Tibial artery (tissue), 4 donors: ENCODE results near the gene LTBP3.

Experiments used
- DNase-seq, 2 donors: peaks; one replicate each; pipeline ENCODE4 v3.0.0-alpha.2; 2019
- H3K27ac ChIP-seq, 2 donors: fragments of 200-600 bp; sonication (generic) in 1 of 2; 1 replicate in 1 of 2; 2 replicates in 1 of 2; pipeline ENCODE4 v1.5.1; 2018 to 2019; ENCODE audit warnings: mild to moderate bottlenecking in 1 of 2
- H3K27me3 ChIP-seq, 2 donors: fragments of 200-600 bp; sonication (generic) in 1 of 2; one replicate each; pipeline versions ENCODE4 v1.5.1 to v1.6.0; 2016 to 2019
- H3K36me3 ChIP-seq, 3 donors: fragments of 200-600 bp; sonication (generic) in 2 of 3; one replicate each; pipeline ENCODE4 v1.5.1; 2016 to 2019; ENCODE audit warnings: mild to moderate bottlenecking in 2 of 3
- H3K4me1 ChIP-seq, 4 donors: fragments of 200-600 bp; sonication (generic) in 2 of 4; 1 replicate in 3 of 4; 2 replicates in 1 of 4; pipeline ENCODE4 v1.5.1; 2016 to 2019
- H3K4me3 ChIP-seq, 2 donors: fragments of 200-600 bp; sonication (generic) in 1 of 2; 1 replicate in 1 of 2; 2 replicates in 1 of 2; pipeline ENCODE4 v1.5.1; 2018 to 2019; ENCODE audit warnings: mild to moderate bottlenecking in 2 of 2
- H3K9me3 ChIP-seq, 3 donors: fragments of 200-600 bp; sonication (generic) in 1 of 3; one replicate each; pipeline ENCODE4 v1.5.1; 2016 to 2019
- CTCF ChIP-seq, 2 experiments: fragments of 200-600 bp in 1 of 2; fragments of 450-650 bp in 1 of 2; IDR thresholded peaks; one replicate each; pipeline ENCODE4 v1.5.1; 2017 to 2019; ENCODE audit warnings: antibody characterized with exemption in 2 of 2, mild to moderate bottlenecking in 1 of 2, moderate library complexity in 1 of 2
- intact Hi-C: fragments of 100-400 bp; cut with DNase I; formaldehyde crosslinking; loops from one replicate; pipeline ENCODE4 v1.15.0; 2023; ENCODE audit warnings: low total_unique reads

Gene LTBP3

DNA sequence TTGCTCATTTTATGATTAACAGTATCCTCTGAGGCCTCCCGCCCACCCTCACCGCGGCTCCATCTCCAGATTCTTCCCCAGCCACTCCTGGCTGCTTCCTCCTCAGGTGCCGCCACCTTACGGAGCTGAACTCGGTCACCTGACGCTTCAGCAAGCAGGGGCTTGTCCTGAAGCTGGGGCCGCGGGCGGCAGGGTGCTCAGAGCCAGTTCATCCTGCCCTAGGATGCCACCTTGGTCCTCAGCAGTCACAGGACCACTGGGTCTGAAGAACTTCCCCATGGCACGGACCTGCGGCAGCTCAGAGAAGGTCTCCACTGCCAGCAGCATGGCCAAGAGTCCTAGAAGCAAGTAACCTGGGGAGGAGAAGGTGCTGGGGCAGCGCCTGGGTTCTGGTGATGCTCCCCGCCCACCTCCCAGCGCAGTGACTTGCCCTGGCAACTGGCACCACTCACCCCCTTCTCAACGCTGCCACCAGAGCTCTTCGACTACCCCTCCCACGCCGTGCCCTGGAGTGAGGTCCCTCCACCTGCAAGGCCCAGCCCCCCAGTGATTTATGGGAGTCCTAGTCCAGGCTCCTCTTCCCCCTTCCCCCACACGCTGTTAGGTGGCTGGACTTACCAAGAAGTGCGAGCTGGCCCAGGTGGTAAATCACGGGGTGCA is 34.8 kb upstream of the LTBP3 start:
- peaks cover 37 to 66% (median 51%) of the 10 kb centered on the region in 3 donors for H3K36me3 ChIP-seq
- peaks cover 0 to 30% (median 21%) of the 10 kb centered on the region in 4 donors for H3K4me1 ChIP-seq
- H3K27me3 ChIP-seq: no peaks in the 10 kb centered on the region
- TF ChIP-seq CTCF (IDR thresholded peaks at IDR 0.05): no peak
- peak overlapping the region; percentile 3 to 31 for H3K27ac ChIP-seq
- intact Hi-C loops: no loop called here
- H3K9me3 ChIP-seq: no peaks in the 10 kb centered on the region
- DNase-seq: peak in 1 of 2 donors; percentile 69
- H3K4me3 ChIP-seq: no peak overlapping the region

DNA sequence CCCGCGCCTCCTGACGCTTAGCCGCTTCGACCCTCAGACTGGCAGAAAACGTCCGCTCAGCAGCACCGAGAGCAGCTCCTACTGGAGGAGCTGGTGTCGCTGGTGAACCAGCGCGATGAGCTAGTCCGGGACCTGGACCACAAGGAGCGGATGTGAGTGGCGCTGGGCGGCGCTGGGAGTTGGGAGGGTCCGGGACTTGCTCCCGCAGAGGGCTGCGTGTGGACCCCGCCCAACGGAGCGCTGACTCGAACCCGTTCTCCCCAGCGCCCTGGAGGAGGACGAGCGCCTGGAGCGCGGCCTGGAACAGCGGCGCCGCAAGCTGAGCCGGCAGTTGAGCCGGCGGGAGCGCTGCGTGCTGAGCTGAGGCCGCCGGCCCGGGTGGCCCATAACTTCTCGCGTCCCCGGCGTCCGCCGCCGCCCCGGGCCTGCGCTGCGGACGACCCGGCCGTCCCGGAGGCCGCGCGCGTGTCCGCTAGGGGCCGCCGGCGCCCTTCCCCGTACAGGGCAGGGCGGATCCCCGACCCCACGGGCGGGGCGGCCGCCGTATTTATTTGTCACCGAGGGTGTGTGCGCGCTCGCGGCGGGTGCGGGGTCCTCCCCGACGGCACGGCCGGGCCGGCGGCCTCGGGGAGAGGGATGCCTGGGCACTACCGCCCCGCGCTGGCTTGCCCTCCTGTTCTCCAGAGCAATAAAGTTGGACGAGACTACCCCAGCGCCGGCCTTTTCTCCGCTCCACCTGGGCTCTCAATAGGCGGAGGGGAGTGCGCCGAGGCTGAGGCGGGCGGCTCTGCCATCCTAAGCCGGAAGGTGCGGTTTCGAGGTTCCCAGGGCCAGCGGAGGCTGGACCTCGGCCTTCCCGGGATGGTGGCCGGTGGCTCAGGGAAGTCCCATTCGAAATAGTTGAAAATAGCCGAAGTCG is 34.0 kb upstream of the LTBP3 start:
- Histone ChIP-seq H3K36me3 (peaks cover 32 to 58% (median 44%) of the 10 kb centered on the region in 3 donors), H3K27me3 (no peaks in the 10 kb centered on the region), H3K9me3 (no peaks in the 10 kb centered on the region), H3K4me1 (peaks cover 0 to 38% (median 28%) of the 10 kb centered on the region in 4 donors), H3K27ac (peak overlapping the region; percentile 3 to 8), H3K4me3 (no peak overlapping the region)
- intact Hi-C loops: no loop called here
- peak; percentile 63 to 68 for DNase-seq
- TF ChIP-seq CTCF (IDR thresholded peaks at IDR 0.05): no peak

DNA sequence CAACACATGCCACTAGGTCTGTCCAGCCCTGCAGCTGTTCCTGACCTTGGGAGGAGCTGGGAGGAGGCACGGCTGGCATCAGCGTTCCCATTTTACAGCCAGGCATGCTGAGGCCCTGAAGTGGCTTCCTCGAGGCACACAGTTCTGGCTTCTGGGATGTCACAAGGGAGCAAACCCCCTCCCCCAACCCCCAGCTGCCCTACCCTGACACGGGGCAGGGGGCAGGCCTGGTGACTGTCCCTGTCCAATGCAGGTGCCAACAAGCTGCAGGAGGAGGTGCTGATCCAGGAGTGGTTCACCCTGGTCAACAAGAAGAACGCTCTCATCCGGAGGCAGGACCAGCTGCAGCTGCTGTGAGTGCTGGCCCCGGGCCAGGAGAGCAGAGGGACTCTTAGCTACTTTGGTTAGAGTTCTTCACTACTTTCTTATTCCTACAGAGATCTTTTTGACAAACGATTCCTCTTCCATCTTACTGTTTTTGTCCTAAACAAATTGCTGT is 32.1 kb upstream of the LTBP3 start:
- DNase-seq: no peak
- H3K36me3 ChIP-seq: peaks cover 39 to 64% (median 56%) of the 10 kb centered on the region in 3 donors
- H3K27ac ChIP-seq: peak overlapping the region; percentile 3 to 24
- no peak overlapping the region for H3K4me3 ChIP-seq
- TF ChIP-seq CTCF (IDR thresholded peaks at IDR 0.05): no peak
- H3K4me1 ChIP-seq: peaks cover 0 to 53% (median 47%) of the 10 kb centered on the region in 4 donors
- H3K9me3 ChIP-seq: no peaks in the 10 kb centered on the region
- intact Hi-C loops: no loop called here
- no peaks in the 10 kb centered on the region for H3K27me3 ChIP-seq

DNA sequence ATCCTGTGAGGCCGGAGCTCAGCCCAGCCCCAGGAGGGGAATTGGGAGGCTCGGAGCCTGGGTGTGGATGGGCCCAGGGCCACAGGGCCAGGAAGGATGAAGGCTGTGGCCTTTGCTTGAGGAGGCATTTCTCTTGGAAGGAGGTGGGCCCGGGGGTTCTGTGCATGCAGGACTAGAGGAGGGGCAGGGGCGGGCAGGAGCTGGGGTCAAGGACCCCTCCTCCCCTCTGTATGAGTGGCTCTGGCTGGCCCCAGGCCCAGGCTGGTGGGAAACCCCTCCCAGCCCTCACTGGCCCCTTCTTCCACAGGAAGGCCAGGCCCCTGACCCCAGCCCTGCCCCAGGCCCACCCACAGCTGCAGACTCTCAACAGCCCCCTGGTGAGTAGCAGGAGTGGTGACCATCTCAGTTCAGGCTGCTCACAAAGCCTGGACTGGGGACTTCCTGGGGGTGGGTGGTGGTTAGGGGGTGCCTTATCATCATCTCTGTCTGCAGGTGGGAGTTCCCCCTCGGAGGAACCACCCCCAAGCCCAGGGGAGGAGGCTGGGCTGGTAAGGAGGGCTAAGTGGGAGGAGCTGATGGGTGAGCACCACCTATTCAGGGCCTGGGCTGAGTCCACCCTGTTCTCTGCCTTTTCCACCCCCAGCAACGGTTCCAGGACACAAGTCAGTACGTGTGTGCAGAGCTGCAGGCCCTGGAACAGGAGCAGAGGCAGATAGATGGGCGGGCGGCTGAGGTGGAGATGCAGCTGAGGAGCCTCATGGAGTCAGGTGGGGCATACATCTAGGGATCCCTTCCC is 31.5 kb upstream of the LTBP3 start:
- intact Hi-C loops: loop anchor here (5.0 kb wide), 1 partner anchor 47 kb away; no protein-coding TSS in a partner anchor
- H3K27me3 ChIP-seq: no peaks in the 10 kb centered on the region
- peaks cover 0 to 56% (median 45%) of the 10 kb centered on the region in 4 donors for H3K4me1 ChIP-seq
- peaks cover 41 to 70% (median 60%) of the 10 kb centered on the region in 3 donors for H3K36me3 ChIP-seq
- no peak overlapping the region for H3K4me3 ChIP-seq
- peak overlapping the region; percentile 24 to 74 for H3K27ac ChIP-seq
- DNase-seq: no peak
- TF ChIP-seq CTCF (IDR thresholded peaks at IDR 0.05): no peak
- no peaks in the 10 kb centered on the region for H3K9me3 ChIP-seq
